HepG2 (cell line): ENCODE measurements around the gene VRK3. TPM values are rescaled to one million over a fixed set of nuclear protein-coding genes. Genes with fewer than 3 reads are reported as not detected.

ENCODE experiments used
- ATAC-seq: fragments of 200-7000 bp; cut with Tn5 transposase; 3 replicates; pipeline ENCODE4 v1.9.1; 2020; ENCODE audit warnings: mild to moderate bottlenecking, moderate library complexity
- BruUV-seq: library from RNA; stranded (reverse); fragments of 400-500 nt; replicated peaks from 2 replicates; lab custom pipeline; 2021; lab: Mats Ljungman, UMichigan
- CTCF ChIA-PET: fragments of 300-600 bp; formaldehyde crosslinking; extraction: SDS; loops from one replicate; lab custom pipeline; 2021; ENCODE audit warnings: low total read pairs, inconsistent platforms, low intra/inter-chr PET ratio; lab: Yijun Ruan, JAX
- POLR2A ChIA-PET: fragments of 350-600 bp; sonication (Branson Sonifier 250); formaldehyde crosslinking; loops from one replicate; lab custom pipeline; 2020; ENCODE audit warnings: antibody characterized with exemption, inconsistent platforms; lab: Yijun Ruan, JAX
- DNase-seq: peaks from one replicate; pipeline ENCODE4 v3.0.0-alpha.2; 2015; ENCODE audit warnings: low spot score
- FAIRE-seq: peaks from 3 replicates; lab custom pipeline; 2011; peaks lifted over from hg19 to GRCh38; lab: Jason Lieb, UNC
- H2AFZ ChIP-seq: one replicate; pipeline ENCODE4 v1.6.1; 2011; ENCODE audit warnings: low read length, inconsistent platforms
- H3K27ac ChIP-seq: fragments of 300-600 bp; 3 replicates; pipeline ENCODE4 v1.8.0; 2011; ENCODE audit warnings: mixed run types, mild to moderate bottlenecking, mixed read lengths, low read length, inconsistent platforms; ENCODE audit not compliant: insufficient read depth; ENCODE audit errors: extremely low read length
- H3K27me3 ChIP-seq, 2 experiments: fragments of 200-600 bp in 1 of 2; 2 replicates in 1 of 2; 3 replicates in 1 of 2; pipeline versions ENCODE4 v1.6.0 to v1.8.0; 2011; ENCODE audit warnings: low read length in 2 of 2, mild to moderate bottlenecking in 2 of 2, moderate library complexity in 2 of 2, inconsistent platforms in 1 of 2; ENCODE audit not compliant: insufficient read depth in 2 of 2, control insufficient read depth in 1 of 2
- H3K36me3 ChIP-seq, 2 experiments: fragments of 200-600 bp in 1 of 2; replicated peaks in 1 of 2; 2 replicates in 1 of 2; 3 replicates in 1 of 2; pipeline versions ENCODE4 v1.5.1 to v1.8.0; 2011; ENCODE audit warnings: low read length in 2 of 2, inconsistent platforms in 1 of 2; ENCODE audit not compliant: insufficient read depth in 2 of 2, control insufficient read depth in 1 of 2
- H3K4me1 ChIP-seq: 2 replicates; pipeline ENCODE4 v1.5.1; 2012; ENCODE audit warnings: low read length, inconsistent platforms; ENCODE audit not compliant: insufficient read depth
- H3K4me2 ChIP-seq: 2 replicates; pipeline ENCODE4 v1.6.0; 2011; ENCODE audit warnings: low read depth, low read length, inconsistent platforms
- H3K4me3 ChIP-seq, 3 experiments: fragments of 200-600 bp in 1 of 3; sonication (generic), shearing (Covaris generic) in 1 of 3; replicated peaks in 1 of 3; 2 replicates each; pipeline ENCODE4 v1.5.1; 2011 to 2016; ENCODE audit warnings: low read length in 3 of 3, inconsistent platforms in 2 of 3, low read depth in 2 of 3, mild to moderate bottlenecking in 2 of 3, control low read depth in 1 of 3, mixed read lengths in 1 of 3; ENCODE audit not compliant: insufficient read depth in 1 of 3
- H3K79me2 ChIP-seq: one replicate; pipeline ENCODE4 v1.6.1; 2011; ENCODE audit warnings: low read length, inconsistent platforms; ENCODE audit not compliant: insufficient read depth
- H3K9ac ChIP-seq: 2 replicates; pipeline ENCODE4 v1.6.0; 2011; ENCODE audit warnings: mild to moderate bottlenecking, low read depth, low read length, inconsistent platforms; ENCODE audit not compliant: insufficient read depth
- H3K9me3 ChIP-seq: 2 replicates; pipeline ENCODE4 v1.5.1; 2012; ENCODE audit warnings: mild to moderate bottlenecking, low read length
- H4K20me1 ChIP-seq: 2 replicates; pipeline ENCODE4 v1.6.0; 2011; ENCODE audit warnings: inconsistent platforms, mild to moderate bottlenecking, low read length, moderate library complexity; ENCODE audit not compliant: insufficient read depth
- CC2D1A ChIP-seq: sonication (generic); formaldehyde crosslinking; IDR thresholded peaks from 2 replicates; pipeline ENCODE4 v1.8.1; 2023; ENCODE audit warnings: mild to moderate bottlenecking, missing genetic modification reagents
- CHD4 ChIP-seq: fragments of 200-600 bp; sonication (generic); IDR thresholded peaks from 2 replicates; pipeline ENCODE4 v1.7.0; 2017; ENCODE audit warnings: mild to moderate bottlenecking, low read length, borderline replicate concordance
- DMAP1 ChIP-seq: IDR thresholded peaks from 2 replicates; pipeline ENCODE4 v1.6.1; 2016
- MBNL3 ChIP-seq: fragments of 250-450 bp; sonication (Bioruptor Pico); conservative IDR thresholded peaks from 2 replicates; pipeline ENCODE4 v1.8.0; 2022; ENCODE audit warnings: mild to moderate bottlenecking, inconsistent platforms
- NRL ChIP-seq: sonication (generic); formaldehyde crosslinking; IDR thresholded peaks from 2 replicates; pipeline ENCODE4 v1.5.0; 2020; ENCODE audit warnings: missing genetic modification reagents, mild to moderate bottlenecking, moderate library complexity, borderline replicate concordance
- RORA ChIP-seq: sonication (generic); formaldehyde crosslinking; IDR thresholded peaks from 2 replicates; pipeline ENCODE4 v1.5.0; 2020; ENCODE audit warnings: mild to moderate bottlenecking, missing genetic modification reagents, moderate library complexity
- SRY ChIP-seq: sonication (generic); formaldehyde crosslinking; IDR thresholded peaks from 2 replicates; pipeline ENCODE4 v1.8.0; 2022; ENCODE audit warnings: mild to moderate bottlenecking, missing genetic modification reagents
- TCF7 ChIP-seq: sonication (generic); IDR thresholded peaks from 2 replicates; pipeline ENCODE4 v1.6.1; 2016; ENCODE audit warnings: antibody characterized with exemption, low read depth
- ZMYM3 ChIP-seq: sonication (generic); formaldehyde crosslinking; IDR thresholded peaks from 2 replicates; pipeline ENCODE4 v1.5.1; 2020; ENCODE audit warnings: mild to moderate bottlenecking, missing genetic modification reagents
- ZNF296 ChIP-seq: sonication (generic); formaldehyde crosslinking; conservative IDR thresholded peaks from 2 replicates; pipeline ENCODE4 v1.5.0; 2020; ENCODE audit warnings: mild to moderate bottlenecking, missing genetic modification reagents
- ZNF317 ChIP-seq: sonication (generic); formaldehyde crosslinking; IDR thresholded peaks from 2 replicates; pipeline ENCODE4 v1.5.0; 2020; ENCODE audit warnings: mild to moderate bottlenecking, missing genetic modification reagents
- ZNF501 ChIP-seq: sonication (generic); formaldehyde crosslinking; IDR thresholded peaks from 2 replicates; pipeline ENCODE4 v1.5.1; 2020; ENCODE audit warnings: mild to moderate bottlenecking, moderate library complexity, missing genetic modification reagents
- ZNF674 ChIP-seq: sonication (generic); formaldehyde crosslinking; IDR thresholded peaks from 2 replicates; pipeline ENCODE4 v1.5.0; 2020; ENCODE audit warnings: low read depth, mild to moderate bottlenecking, missing genetic modification reagents
- WGBS: methylation state at CpG from one replicate; pipeline ENCODE4 v1.1.6; 2017; ENCODE audit warnings: low lambda C conversion rate; 5-methylcytosine and 5-hydroxymethylcytosine counted together
- in situ Hi-C: cut with HindIII; loops from 2 replicates; pipeline ENCODE4 v1.10.0; 2017; ENCODE audit warnings: low pct_unique_long_range_greater_than_20kb; ENCODE audit not compliant: extremely low pct_ligation_motif_present
- intact Hi-C: fragments of 100-400 bp; cut with micrococcal nuclease; formaldehyde crosslinking; loops from one replicate; pipeline ENCODE4 v1.10.0; 2022; ENCODE audit not compliant: unreplicated experiment
- polyA plus RNA-seq, 8 experiments: library from polyadenylated mRNA; depleted of rRNA in 3 of 8; stranded (reverse) in 7 of 8; unstranded in 1 of 8; fragments of >200 nt; fragmentation: Illumina TruSeq in 4 of 8; extraction: Trizol in 4 of 8; gene quantifications; 2 replicates each; pipeline versions ENCODE4 v1.2.1 to v1.2.3, GENCODE V29; 2011 to 2016; ENCODE audit warnings: low read depth in 4 of 8, missing spikeins in 1 of 8, mixed read lengths in 1 of 8; ENCODE audit not compliant: insufficient read depth in 1 of 8
- total RNA-seq, 5 experiments: library from RNA; depleted of rRNA; stranded (reverse); fragments of >200 nt; fragmentation: Illumina TruSeq; extraction: Trizol; gene quantifications; 2 replicates each; pipeline ENCODE4 v1.2.3, GENCODE V29; 2016; ENCODE audit warnings: low read depth in 1 of 5
- TF ChIP-seq, protein P1 (sequence below): IDR thresholded peaks from 2 replicates; pipeline ENCODE4 v1.6.1; 2018; ENCODE audit warnings: missing genetic modification reagents
- TF ChIP-seq, protein P2 (sequence below): sonication (generic); formaldehyde crosslinking; IDR thresholded peaks from 2 replicates; pipeline ENCODE4 v1.4.0; 2020; ENCODE audit warnings: missing genetic modification reagents
- TF ChIP-seq, protein P3 (sequence below): sonication (generic); formaldehyde crosslinking; IDR thresholded peaks from 2 replicates; pipeline ENCODE4 v1.4.0; 2020; ENCODE audit warnings: missing genetic modification reagents

The VRK3 gene
- total and polyA plus RNA-seq, 2 of the 13 experiments (the other 11 are each of a cell fraction or from before 2014, with no cell fraction given): 23.8 to 28.3 TPM

DNA sequence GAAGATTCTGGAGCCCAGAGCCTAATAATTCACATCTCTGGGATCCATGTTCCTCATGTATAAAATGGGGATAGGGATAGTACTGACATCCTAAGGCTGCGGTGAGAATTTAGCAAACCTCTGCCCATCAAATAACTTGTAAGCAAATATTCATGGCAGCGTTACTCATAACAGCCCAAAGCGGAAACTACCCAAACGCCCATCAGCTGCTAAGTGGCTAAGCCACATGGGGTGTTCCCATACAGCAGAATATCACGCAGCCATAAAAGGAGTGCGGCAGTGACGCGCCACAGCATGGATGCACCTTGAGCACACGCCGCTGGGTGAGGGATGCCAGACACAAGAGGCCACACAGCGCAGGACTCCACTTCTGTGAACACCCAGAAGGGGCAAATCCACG is 19.7 kb downstream of the VRK3 start:
- no peak for ATAC-seq
- no peak for TF ChIP-seq ZNF317 (CRISPR knock-in tag)
- TF ChIP-seq, protein P1, sequence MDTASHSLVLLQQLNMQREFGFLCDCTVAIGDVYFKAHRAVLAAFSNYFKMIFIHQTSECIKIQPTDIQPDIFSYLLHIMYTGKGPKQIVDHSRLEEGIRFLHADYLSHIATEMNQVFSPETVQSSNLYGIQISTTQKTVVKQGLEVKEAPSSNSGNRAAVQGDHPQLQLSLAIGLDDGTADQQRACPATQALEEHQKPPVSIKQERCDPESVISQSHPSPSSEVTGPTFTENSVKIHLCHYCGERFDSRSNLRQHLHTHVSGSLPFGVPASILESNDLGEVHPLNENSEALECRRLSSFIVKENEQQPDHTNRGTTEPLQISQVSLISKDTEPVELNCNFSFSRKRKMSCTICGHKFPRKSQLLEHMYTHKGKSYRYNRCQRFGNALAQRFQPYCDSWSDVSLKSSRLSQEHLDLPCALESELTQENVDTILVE (CRISPR knock-in tag): no peak
- no peak for TF ChIP-seq MBNL3 (CRISPR knock-in tag)
- TF ChIP-seq ZNF674: no peak
- no peak for TF ChIP-seq CHD4
- TF ChIP-seq CC2D1A (CRISPR knock-in tag): no peak
- TF ChIP-seq DMAP1 (CRISPR knock-in tag): no peak
- TF ChIP-seq NRL: no peak
- TF ChIP-seq, protein P2, sequence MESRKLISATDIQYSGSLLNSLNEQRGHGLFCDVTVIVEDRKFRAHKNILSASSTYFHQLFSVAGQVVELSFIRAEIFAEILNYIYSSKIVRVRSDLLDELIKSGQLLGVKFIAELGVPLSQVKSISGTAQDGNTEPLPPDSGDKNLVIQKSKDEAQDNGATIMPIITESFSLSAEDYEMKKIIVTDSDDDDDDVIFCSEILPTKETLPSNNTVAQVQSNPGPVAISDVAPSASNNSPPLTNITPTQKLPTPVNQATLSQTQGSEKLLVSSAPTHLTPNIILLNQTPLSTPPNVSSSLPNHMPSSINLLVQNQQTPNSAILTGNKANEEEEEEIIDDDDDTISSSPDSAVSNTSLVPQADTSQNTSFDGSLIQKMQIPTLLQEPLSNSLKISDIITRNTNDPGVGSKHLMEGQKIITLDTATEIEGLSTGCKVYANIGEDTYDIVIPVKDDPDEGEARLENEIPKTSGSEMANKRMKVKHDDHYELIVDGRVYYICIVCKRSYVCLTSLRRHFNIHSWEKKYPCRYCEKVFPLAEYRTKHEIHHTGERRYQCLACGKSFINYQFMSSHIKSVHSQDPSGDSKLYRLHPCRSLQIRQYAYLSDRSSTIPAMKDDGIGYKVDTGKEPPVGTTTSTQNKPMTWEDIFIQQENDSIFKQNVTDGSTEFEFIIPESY: no peak
- no peak for TF ChIP-seq SRY (CRISPR knock-in tag)
- no peak for TF ChIP-seq ZNF296 (CRISPR knock-in tag)
- TF ChIP-seq TCF7: no peak
- TF ChIP-seq ZMYM3 (CRISPR knock-in tag): no peak
- TF ChIP-seq, protein P3, sequence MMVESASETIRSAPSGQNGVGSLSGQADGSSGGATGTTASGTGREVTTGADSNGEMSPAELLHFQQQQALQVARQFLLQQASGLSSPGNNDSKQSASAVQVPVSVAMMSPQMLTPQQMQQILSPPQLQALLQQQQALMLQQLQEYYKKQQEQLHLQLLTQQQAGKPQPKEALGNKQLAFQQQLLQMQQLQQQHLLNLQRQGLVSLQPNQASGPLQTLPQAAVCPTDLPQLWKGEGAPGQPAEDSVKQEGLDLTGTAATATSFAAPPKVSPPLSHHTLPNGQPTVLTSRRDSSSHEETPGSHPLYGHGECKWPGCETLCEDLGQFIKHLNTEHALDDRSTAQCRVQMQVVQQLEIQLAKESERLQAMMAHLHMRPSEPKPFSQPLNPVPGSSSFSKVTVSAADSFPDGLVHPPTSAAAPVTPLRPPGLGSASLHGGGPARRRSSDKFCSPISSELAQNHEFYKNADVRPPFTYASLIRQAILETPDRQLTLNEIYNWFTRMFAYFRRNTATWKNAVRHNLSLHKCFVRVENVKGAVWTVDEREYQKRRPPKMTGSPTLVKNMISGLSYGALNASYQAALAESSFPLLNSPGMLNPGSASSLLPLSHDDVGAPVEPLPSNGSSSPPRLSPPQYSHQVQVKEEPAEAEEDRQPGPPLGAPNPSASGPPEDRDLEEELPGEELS (CRISPR knock-in tag): no peak
- TF ChIP-seq RORA (CRISPR knock-in tag): no peak
- no peak for TF ChIP-seq ZNF501 (CRISPR knock-in tag)
- TF ChIP-seq, all 625 proteins: peak for 0
- no peak overlapping the region for H3K4me3 ChIP-seq
- FAIRE-seq (no peak), DNase-seq (no peak)
- BruUV-seq: no TSS peak
- ChIA-PET POLR2A (no interaction called here), CTCF (no interaction called here)
- 94% methylated on average over 12 of the region's 12 CpGs for WGBS
- H3K27me3 ChIP-seq: no peaks in the 10 kb centered on the region
- in situ Hi-C loops (no loop called here), intact Hi-C loops (no loop called here)
- peaks cover 25 to 70% of the 10 kb centered on the region in 2 experiments for H3K36me3 ChIP-seq
- no peaks in the 10 kb centered on the region for H3K9me3 ChIP-seq
- H3K27ac ChIP-seq: no peak overlapping the region
- no peak overlapping the region for H3K4me2 ChIP-seq
- no peaks in the 10 kb centered on the region for H3K79me2 ChIP-seq
- H2AFZ ChIP-seq: no peak overlapping the region
- no peaks in the 10 kb centered on the region for H4K20me1 ChIP-seq
- H3K9ac ChIP-seq: no peak overlapping the region
- no peaks in the 10 kb centered on the region for H3K4me1 ChIP-seq
